Measurements from ENCODE around the gene POLG.

Gene POLG

DNA sequence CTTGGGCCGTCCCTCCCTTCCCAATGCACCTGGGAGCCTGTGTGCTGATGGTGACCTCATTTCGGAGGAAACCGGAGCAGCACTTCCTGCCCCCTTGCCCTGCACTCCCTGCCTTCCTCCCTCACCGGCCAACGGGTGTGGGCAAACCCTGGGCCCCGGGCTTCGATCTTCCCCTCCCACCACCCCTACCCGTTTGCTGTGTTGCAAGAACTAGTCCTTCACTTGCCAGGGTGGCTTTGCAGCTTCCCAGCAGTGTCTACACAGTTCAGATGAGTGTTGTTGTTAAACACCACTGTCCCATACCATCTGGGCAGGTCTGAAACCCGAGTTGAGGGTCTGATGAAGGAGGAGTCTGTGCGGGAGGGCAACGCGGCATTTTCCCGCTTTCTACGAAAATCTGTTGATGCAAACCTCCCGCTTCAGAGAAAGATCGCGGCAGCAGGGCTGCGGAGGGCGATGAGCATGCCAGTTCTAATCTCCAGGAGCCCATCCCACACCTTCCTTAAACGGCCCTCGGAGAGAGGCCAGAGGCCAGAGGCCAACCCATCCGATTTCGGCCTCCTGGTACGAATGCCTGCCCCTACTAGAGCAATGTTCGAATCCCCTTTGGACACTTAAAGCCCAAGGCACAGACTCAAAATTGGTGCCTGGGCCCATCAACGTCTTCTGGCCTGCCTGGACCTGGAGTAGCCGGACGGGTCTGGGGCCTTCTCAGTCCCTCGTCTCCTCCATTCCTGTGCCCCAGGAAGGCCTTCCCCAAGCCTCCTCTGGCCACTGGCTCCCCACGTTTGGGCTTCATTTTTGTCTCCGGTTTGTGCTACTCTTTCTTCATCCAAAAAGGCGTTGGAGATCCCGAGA is 35.7 kb upstream of the POLG start:
- no peak for DNase-seq

- no peak for DNase-seq
These were observed 34.8 kb upstream of the POLG start for GRCh38 chr15:89369341-89369947.

- no peak for DNase-seq
These were observed 34.1 kb upstream of the POLG start for GRCh38 chr15:89368566-89369223.

- DNase-seq: no peak
These were observed 33.1 kb upstream of the POLG start for GRCh38 chr15:89367485-89368451.

GRCh38 chr15:89366656-89367393 is 32.2 kb upstream of the POLG start:
- DNase-seq: no peak

GRCh38 chr15:89365462-89366065 is 30.9 kb upstream of the POLG start:
- no peak for DNase-seq

DNA sequence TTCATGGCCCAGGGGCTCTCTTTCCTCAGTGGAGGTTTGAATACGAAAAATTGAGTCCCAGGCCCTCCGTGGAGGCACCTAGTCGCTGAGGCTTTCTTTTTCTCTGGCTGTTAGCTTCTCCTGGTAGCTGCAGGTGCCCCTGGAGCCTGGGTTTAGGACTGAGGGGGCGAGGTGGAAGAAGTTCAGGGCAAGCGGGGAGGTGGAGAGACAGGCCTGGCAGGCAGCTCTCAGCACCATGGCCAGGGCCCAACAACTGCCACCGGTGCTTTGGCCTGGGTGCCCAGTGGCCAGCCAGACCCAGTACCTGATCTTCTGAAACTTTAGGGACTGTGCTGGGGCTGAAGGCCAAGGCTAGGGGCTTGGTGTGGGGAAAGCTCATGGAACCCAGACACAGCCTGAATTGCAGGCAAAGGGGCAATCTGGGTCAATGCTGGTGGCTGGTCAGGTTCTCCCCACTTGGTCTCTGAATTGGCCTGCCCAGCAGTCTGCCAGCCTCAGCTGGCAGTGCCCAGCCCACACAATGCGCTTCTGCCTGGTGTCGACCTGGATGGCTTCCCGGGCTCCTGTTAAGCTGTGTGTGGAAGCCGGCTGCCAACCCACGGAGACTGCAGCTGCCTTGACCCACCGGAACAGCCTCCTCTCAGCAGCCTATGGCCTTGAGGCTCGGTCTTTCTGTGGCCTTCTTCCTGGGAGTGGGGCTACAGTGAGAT is 30.3 kb upstream of the POLG start:
- no peak for DNase-seq

GRCh38 chr15:89364341-89364740 is 29.7 kb upstream of the POLG start:
- DNase-seq: no peak

DNA sequence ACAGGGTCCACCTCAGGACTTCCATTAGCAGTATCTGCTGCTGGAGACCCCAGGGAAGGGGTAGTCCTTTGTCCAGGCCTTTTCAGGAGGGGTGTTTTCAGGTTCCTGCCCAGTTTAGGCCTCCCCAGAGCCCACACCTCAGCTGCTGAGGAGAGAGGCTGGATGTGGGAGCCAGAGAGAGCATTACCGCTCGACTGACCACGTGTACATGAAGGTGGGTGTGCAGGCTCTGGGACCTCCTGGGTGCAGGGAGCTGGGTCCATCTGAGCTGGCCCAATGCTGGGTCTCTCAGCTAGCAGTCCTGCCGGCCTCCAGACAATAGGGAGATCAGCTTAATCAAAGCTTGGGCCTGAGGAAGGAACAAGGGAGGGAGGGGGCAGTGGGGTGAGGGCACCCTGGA is 29.1 kb upstream of the POLG start:
- no peak for DNase-seq

GRCh38 chr15:89363133-89363532 is 28.5 kb upstream of the POLG start:
- DNase-seq: no peak

DNA sequence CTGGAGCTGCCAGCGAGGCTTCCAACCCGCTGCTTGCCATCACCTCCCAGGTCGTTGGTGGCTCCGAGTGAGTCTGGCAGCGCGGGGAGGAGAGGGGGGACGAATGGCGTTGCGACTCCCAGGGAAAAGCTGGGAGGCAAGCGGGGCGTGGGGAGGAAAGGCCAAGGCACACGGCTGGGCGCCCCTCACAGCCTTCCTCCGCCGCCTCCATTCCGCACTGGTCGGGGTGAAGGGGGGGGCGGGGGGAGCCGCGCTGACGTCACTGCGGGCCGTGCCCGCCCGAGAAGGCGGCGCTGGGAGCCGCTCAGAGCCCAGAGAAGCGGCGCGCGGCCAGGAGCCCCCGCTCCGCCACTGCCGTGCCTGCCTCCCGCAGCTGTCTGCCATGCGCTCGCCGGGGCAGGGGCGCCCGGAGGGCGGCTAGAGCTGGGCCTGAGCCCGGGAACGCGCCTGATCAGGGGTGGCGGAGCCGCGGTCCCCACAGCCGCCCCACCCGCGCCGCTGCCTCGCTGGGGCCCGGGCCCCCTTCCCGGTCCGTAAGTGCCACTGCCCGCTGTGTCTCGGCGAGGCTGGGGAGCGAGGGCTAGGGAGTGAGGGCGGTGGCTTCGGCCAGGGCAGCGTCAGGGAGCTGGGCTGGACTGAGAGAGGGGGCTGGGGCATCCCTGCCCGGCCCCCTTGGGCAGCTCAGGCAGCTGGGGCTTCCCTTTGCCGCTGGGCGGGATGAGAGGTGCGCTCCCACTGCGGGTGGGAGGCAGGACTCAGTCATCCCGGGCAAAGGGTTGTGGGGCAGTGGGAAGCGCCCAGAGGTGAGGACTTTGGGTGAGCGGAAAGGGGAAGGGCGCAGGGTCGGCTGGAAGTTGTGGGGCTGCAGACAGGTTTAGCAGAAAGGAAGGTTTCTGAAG is 27.8 kb upstream of the POLG start:
- DNase-seq: peak; percentile 24

DNA sequence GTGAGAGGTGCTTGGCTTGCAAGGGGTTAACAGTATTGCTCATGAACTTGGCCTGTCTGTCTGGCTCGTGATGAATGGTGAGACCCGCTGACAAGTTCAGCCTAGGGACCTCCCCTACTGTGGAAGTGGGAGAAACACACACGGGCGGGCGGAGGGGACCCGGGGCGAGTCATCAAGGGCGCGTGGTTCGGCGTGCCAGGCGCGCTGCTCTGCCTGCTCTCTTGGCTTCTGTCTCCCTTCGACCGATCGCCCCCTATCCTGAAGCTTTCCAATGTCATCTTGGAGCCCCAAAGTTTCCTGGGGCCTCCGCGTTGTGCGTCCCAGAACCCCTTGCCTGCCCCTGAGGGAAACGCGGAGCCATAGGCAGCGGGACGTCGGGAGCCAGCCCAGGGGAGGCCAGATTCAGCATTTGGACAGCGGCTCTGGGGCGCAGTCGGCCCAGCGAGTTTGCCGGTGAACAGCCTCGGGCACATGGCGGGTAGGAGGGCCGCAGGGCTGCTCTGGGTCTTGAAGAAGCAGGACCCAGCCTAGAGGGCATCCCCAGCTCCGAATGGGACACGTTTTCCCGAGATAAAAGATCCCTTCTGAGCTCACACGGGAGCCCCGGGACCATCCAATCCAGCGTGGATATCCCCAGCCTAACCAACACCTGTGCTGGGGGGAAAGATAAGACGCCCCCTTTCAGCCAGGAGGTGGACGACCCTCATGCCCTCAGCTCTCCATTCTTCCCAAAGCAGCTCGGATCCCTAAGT is 27.0 kb upstream of the POLG start:
- peak; percentile 66 for DNase-seq

- no peak for DNase-seq
These were observed 25.8 kb upstream of the POLG start for GRCh38 chr15:89360294-89360971.

DNA sequence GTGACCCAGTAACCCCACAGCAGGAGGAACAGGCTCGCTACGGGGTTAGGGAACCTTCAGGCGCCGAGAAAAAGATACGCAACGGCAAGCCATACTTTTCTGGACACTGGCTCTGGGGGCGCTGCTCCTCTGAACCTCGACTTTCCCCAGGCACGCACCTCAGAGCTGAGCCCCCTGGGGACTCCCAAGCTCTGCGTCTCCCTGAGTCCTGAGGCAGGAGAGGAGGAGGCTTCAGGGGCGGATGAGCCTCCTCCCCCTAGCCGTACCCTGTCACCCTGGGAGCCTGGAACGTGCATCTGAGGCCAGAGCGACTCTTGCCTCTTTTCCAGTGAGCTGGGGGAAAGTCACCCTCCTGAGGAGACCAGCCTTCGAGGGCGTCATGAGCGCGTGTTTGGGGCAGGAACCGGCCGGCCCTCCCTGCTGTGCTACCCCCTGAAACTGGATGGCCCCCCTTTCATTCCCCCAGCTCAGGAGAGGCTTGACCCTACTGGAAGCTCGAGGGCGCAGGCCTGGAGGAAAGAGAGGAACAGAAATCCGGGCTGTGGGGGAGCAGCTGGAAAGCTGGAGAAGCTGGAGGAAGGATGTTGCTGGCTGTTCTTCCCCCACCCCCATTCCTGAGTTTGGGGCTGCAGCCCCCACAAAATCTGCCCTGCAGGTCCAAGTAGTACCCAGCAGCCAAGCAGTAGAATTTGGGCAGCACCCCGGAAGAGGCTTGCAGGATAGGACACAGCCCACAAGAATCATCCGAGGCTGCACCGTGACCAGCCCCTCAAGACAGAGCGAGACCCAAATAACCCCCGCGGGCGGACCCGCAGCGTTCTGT is 25.1 kb upstream of the POLG start:
- DNase-seq: no peak

DNA sequence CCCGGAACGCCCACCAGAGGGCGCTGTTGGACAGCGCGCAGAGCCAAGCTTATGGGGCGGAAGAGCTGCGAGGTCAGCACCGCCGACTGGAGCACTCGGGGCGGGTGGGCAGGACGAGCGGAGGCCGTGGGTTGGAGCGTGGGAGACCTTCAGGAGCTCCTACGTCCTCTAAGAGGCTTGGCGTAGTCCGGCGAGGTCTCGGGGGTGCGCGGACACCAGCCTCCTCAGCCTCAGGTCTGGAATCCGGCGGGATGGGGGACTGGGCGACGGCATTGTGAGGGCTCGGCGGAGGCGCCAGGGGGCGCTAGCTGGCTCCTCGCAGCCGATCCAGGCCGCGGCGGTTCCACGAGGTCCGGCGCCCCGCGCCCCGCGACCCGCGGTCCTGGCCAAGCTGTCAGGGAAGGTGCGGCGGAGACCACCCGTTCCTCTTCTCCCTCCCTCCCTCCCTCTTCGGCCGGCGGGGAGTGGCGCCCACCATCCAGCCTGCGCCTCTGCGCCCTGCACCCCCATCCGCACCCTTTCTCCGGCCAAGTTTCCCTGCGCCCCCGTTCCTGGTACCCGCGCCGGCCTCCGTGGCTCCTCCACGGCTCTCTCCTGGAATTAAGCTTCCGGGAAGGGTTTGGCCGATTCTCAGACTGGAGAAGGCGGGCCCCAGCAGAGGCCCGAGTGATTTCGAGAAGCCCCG is 24.3 kb upstream of the POLG start:
- DNase-seq: peak; percentile 86

DNA sequence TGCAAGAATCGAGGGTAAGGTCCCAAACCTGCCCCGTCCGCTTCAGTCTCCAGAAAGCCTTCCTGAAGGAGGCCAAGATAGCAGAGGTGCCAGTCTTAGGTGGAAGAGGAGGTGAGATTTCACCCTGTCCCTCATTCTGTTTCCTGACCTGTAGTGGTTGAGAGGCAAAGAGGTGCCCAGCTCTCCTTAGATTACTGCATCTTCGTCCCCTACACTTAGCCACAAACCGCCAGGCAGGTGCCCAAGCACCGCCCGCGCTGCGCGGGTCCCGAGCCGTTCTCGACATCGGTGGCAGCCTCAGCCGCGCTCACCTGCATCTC is 23.8 kb upstream of the POLG start:
- no peak for DNase-seq

DNA sequence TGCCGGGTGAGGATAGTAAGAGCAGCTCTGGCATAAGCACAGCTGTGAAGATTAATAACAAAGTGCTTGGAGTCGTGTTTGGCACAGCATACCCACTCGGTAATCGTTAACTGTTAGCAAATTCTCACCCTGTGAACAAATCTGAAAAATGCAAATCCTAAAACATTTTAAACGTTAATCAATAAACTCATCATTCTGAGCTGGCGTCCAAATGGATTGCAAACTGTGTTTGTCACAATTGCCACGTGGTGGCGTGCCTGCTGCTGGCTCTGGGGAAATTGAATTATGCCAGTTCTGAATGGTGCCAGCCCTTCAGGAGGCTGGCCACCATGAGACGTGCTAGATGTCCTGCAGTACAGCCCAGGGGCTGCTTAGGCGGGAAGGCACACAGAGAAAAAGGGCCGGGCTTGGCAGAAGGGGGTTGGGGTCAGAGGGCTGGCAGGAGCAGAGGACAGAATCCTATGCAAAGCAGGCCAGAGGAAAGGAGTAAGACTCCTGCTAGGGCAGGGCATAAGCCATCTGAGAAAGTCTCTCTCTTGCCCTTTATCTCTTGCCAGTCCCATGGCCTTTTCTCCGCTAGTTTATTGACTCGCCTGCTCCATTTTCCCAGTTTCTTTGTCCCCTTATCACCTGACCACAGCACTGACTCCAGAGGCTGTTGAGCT is 22.1 kb upstream of the POLG start:
- no peak for DNase-seq
